NCI-H69 (cell line): ENCODE results near the gene UNC13B.

Experiments used
- DNase-seq: peaks from one replicate; lab custom pipeline; 2025; lab: John Stamatoyannopoulos, UW

The UNC13B gene

DNA sequence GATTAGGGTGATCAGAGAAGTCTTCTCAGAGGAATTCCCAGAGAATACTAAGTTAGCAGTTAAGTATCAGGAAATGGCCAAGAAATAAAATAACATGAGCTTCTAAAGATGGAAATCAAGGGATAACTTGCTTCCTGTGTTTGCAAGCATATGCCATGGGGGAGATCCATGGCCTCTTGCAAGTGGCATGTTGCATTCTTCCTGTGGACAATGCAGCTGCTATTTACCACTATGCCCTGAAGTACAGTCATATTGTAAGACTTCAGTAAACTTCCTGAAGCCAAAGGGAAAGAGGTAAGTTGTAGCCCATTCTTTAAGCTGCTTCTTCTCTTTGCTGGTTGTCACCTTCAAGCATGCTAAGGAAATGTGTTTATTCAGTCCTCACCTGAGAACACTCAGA, 173.4 kb downstream of the UNC13B start:
- no peak for DNase-seq

- DNase-seq = no peak
These were observed 176.3 kb downstream of the UNC13B start for GRCh38 chr9:35338086-35338485.

DNA sequence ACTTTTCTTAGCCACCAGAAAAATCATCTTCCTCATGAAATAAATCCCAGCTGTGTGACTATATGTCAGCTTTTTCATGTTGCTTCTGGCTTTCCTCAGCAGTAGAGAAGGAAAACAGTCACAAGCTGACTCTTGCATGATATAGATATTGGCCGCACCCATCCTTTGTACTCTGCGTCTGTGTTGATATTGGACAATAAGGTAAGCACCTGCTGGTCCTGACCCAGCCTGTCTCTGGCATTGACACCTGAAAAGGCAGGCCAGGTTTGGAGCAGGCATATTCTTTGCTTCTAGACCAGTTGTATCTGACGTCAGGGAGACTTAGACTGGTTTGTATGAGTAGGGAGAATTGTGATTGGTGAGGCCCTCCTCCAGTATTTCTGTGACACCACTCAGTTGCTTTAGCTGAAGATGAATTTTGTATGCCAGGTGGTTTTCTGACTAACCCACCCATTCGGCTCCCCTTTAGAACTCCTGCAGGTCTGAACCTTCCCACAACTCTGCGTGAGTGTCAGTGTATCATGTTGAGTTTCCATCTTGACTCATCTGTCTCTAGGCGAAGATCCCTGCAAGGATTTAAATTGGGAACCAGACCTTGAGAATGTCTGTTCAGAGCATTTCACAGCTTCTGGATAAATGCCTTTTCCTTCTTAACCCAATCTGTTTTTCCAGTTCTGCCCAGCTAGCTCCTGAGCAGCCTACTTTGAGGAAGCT, 176.9 kb downstream of the UNC13B start:
- DNase-seq = no peak

GRCh38 chr9:35340046-35340445, 178.2 kb downstream of the UNC13B start:
- DNase-seq = no peak

- no peak for DNase-seq
These were observed 179.2 kb downstream of the UNC13B start for GRCh38 chr9:35341021-35341420.

DNA sequence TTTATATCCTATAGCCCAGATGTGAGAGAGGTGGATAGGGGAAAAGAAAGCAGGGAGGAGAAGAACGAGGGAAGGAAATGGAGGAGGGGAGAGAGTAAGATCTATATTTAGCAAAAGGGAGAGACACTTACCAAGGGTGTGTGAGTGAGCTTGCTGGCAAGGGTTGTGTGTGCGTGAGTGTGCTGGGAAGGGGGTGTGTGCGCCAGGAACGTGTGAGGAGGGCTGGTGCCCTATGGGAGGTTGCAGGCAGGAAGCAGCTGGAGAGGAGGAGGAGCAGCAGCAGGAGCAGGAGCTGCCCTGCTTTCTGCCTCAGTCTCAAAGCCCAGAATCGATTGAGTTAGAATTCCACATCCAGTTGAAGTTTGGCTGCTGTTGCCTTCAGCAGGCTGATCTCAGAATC, 179.8 kb downstream of the UNC13B start:
- peak; percentile 71 for DNase-seq

- peak; percentile 65 for DNase-seq
These were observed 180.6 kb downstream of the UNC13B start for GRCh38 chr9:35342221-35342958.

DNA sequence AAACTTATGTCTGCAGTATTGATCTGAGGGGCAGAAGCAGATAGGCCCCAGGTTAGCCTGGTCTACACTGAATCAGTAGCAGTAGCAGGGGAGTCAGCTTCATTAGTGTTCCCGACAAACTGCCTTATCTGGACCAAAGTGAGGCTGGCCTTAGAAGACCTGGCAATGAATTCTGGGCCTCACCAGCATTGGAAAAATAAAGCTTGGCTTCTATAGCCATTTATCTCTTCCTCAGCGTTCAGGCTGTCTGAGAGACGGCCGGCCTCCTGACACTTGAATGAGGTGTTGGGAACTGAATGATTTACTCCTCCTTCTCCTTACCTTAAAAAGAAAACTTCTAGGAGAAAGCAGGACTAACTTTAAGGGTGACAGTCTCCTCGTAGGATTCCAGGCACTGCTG, 186.3 kb downstream of the UNC13B start:
- no peak for DNase-seq

GRCh38 chr9:35349287-35349990, 187.6 kb downstream of the UNC13B start:
- no peak for DNase-seq

- no peak for DNase-seq
These were observed 188.4 kb downstream of the UNC13B start for GRCh38 chr9:35350212-35350611.

- DNase-seq = no peak
These were observed 189.2 kb downstream of the UNC13B start for GRCh38 chr9:35350827-35351549.

DNA sequence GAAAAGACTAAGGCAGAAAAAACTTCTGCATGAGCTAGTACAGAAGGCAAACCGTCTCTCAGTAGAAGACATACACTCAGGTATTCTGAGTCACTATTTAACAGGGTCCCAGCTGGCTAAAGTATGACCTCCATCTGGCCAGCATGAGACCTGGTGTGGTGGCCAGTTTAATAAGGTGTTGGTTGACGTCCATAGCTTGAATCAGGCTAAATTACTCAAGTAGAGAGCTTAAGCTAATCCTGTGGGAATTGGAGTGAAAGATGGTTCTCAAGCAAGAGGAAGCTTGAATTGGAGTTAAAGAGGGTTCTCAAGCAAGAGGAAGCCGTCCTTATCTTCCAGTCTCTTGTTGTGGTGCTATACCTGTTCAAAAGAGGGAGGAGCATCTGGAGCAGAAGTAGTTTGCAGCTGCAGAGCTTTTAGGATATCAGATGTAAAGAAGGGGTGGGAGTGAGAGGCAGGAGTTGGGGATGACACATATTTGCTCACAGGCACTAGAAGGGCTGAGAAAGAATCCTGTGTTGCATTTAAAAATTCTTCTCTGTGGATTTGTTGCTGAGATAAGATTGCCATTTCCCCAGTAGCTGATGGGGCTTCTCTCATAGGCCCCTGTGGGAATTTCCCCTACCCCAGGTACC, 192.0 kb downstream of the UNC13B start:
- no peak for DNase-seq

- no peak for DNase-seq
These were observed 194.1 kb downstream of the UNC13B start for GRCh38 chr9:35355939-35356338.

GRCh38 chr9:35357116-35357515, 195.3 kb downstream of the UNC13B start:
- DNase-seq = peak; percentile 44

GRCh38 chr9:35357826-35358225, 196.0 kb downstream of the UNC13B start:
- DNase-seq = no peak

GRCh38 chr9:35364817-35365585, 203.2 kb downstream of the UNC13B start:
- DNase-seq = peak; percentile 36

DNA sequence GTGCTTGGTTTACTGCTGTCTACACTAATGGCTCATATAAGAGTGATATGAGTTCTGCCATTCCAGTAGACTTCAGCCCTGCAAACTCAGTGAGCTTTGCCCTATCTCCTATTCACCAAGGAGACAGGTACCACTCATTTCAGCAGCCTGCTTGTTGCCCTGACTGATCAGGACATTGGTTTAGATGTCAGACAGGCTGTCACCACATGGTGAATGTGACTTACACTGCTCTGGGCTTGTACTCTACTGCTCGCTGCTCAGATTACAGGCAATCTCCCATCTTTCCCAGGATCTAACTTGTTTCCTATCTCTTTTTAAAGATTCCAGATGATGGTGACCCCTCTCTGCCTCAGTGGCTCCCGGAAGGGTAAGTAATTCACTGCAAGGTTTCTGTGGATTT, 204.8 kb downstream of the UNC13B start:
- no peak for DNase-seq

DNA sequence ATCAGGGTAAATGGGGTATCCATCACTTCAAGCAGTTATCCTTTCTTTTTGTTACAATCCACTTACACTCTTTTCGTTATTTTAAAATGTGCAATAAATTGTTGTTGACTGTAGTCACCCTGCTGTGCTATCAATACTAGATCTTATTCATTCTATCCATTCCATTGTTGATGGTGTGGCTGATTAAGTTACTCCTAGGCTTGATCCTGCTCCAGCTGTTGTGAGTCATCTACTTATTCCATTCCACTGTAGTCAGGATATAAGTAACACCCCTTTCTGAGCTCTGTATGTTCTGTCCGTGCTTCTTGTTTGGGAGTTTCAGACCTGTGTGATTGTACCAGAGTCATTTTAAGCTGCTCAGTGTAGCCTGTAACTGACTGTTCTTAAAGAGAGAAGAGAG, 205.6 kb downstream of the UNC13B start:
- no peak for DNase-seq

DNA sequence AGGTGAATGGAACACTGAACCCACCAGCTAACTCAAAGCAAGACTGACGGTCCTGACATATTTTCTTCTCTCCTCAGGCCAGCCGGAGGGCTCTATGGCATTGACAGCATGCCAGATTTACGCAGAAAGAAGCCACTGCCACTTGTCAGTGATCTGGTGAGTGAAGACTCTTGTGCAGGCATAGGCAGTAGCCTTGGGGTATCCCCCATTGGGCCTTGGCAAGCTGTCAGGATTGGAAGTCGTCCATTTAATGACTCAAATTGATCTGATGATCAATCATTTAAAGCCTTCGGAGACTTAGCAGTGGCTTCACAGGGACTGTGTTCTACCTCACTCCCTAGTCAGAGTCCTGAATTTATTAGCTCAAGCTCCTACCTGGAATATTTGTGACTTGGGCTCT, 208.4 kb downstream of the UNC13B start:
- DNase-seq = no peak

GRCh38 chr9:35374436-35374835, 212.6 kb downstream of the UNC13B start:
- no peak for DNase-seq

DNA sequence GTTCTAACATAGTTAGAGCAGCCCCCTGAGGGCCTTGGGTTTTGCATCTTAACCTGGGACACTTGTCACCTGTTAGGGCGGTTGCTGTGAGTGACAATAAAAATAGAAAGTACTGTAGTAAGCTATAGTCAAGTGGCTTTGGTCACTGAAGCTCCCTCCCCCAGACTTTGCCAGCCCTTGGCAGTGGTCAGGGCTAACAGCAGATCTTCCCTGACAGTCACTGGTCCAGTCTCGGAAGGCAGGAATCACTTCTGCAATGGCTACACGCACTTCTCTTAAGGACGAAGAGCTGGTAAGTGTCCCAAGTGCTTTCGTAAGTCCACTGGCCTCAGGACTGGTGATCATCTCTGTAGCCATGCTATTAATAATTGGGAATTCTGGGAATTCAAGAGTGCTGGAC, 213.1 kb downstream of the UNC13B start:
- DNase-seq = no peak
